Right cardiac atrium (tissue), 5 donors: Measurements from ENCODE around the gene SEMA3C. TPM values are rescaled to one million over a fixed set of nuclear protein-coding genes. Genes with fewer than 3 reads are reported as not detected.

Source experiments
- ATAC-seq, 2 donors: fragments of 200-7000 bp; cut with Tn5 transposase; one replicate each; pipeline versions ENCODE4 v1.8.0 to v1.9.1; 2020; ENCODE audit warnings: moderate library complexity in 2 of 2, mild to moderate bottlenecking in 1 of 2
- DNase-seq, 3 donors: peaks; one replicate each; pipeline ENCODE4 v3.0.0-alpha.2; 2020
- H3K27ac ChIP-seq: one replicate; pipeline ENCODE4 v1.5.1; 2013; ENCODE audit warnings: mild to moderate bottlenecking, low read length, control low read depth, moderate library complexity
- H3K27me3 ChIP-seq: one replicate; pipeline ENCODE4 v1.6.1; 2013; ENCODE audit not compliant: control insufficient read depth, insufficient read depth
- H3K4me1 ChIP-seq: one replicate; pipeline ENCODE4 v1.6.1; 2013; ENCODE audit warnings: low read length; ENCODE audit not compliant: control insufficient read depth, insufficient read depth
- H3K4me3 ChIP-seq: one replicate; pipeline ENCODE4 v1.5.1; 2013; ENCODE audit warnings: low read length, control low read depth
- H3K9me3 ChIP-seq: one replicate; pipeline ENCODE4 v1.6.1; 2013; ENCODE audit warnings: low read length; ENCODE audit not compliant: control insufficient read depth
- WGBS: extraction: QIAGEN DNeasy Blood & Tissue Kit; methylation state at CpG from one replicate; pipeline ENCODE4 v1.1.7; 2013; 5-methylcytosine and 5-hydroxymethylcytosine counted together
- intact Hi-C, 4 donors: fragments of 100-400 bp; cut with DNase I; formaldehyde crosslinking; loops; one replicate each; pipeline versions ENCODE4 v1.11.0 to v1.14.0; 2022 to 2023
- polyA plus RNA-seq: library from polyadenylated mRNA; stranded (reverse); fragments of 200-250 nt; gene quantifications from one replicate; pipeline ENCODE4 v1.2.3, GENCODE V29; 2013
- total RNA-seq, 4 donors: library from RNA; stranded (reverse); fragmentation: NEBNext Ultra II Directional; extraction: Animal tissue kit (Norgen Biotek cat#: 25700); gene quantifications; one replicate each; pipeline ENCODE4 v1.2.1, GENCODE V29; 2021
- donor health status: healthy with polysubstance abuse.
- donor health status: DM: no; HTN: yes; CAD: no.
- donor health status: DM: no; HTN: no; CAD: no.
- donor health status: DM: no; HTN: yes; CAD: no; lungs with severe emphysema.
- donor health status: DM: yes; HTN: yes; CAD: no.

The SEMA3C gene
- total and polyA plus RNA-seq, 5 donors, result 10.1 to 42.3 (median 40.0) TPM

- DNase-seq (no peak), ATAC-seq (no peak)
- no peaks in the 10 kb centered on the region for H3K4me1 ChIP-seq
- H3K27ac ChIP-seq, result no peak overlapping the region
- H3K4me3 ChIP-seq, result no peak overlapping the region
- no peaks in the 10 kb centered on the region for H3K9me3 ChIP-seq
- 67% methylated on average over 3 of the region's 3 CpGs for WGBS
- H3K27me3 ChIP-seq, result no peaks in the 10 kb centered on the region
- intact Hi-C loops, result no loop called here
These were observed 88.1 kb downstream of the SEMA3C start for GRCh38 chr7:80830584-80831285.

GRCh38 chr7:80830010-80830409 is 88.8 kb downstream of the SEMA3C start:
- H3K4me3 ChIP-seq, result no peak overlapping the region
- ATAC-seq (no peak), DNase-seq (no peak)
- no peaks in the 10 kb centered on the region for H3K27me3 ChIP-seq
- intact Hi-C loops, result no loop called here
- no peaks in the 10 kb centered on the region for H3K4me1 ChIP-seq
- no peaks in the 10 kb centered on the region for H3K9me3 ChIP-seq
- 65% methylated on average over 1 of the region's 1 CpG for whole genome bisulfite sequencing
- no peak overlapping the region for H3K27ac ChIP-seq

DNA sequence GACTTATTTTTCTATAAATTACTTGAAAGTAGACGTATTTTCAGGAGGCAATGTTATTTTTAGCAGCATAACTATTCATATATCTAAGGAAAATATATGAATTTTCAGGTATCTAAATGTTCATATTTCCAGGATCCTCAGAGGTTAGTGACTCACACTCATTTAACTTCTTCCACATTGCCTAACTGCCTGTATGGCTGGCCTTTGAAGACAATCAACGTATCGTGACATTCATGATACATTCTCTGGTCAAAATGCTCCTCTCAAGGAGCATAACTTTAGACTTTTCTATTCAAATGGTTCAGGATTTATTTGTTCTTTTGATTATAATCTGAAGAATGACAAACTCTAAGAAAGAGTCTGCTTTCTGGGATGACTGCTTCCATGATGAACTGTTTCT is 89.3 kb downstream of the SEMA3C start:
- 87% methylated on average over 3 of the region's 3 CpGs for WGBS
- Histone ChIP-seq H3K27ac (no peak overlapping the region), H3K9me3 (no peaks in the 10 kb centered on the region), H3K27me3 (no peaks in the 10 kb centered on the region), H3K4me1 (no peaks in the 10 kb centered on the region), H3K4me3 (no peak overlapping the region)
- no peak for ATAC-seq
- intact Hi-C loops, result no loop called here
- DNase-seq, result no peak

DNA sequence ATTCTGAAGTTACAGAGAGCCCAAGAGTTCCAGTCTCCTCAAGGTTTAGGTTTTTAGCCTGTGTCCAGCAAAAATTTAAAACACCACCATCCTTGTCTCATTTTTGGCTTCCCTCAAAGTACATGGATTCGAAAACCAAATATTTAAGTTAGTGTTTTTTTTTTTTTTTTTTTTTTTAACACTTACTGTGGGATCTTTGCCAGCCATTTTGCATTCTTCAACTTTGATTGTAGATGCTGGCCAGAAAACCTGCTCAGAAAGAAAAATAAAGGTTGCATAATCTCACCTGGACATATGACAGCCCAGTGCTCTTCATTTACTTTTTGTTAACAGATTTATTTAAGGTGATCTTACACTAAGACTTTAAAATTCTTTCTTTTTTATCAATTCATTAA is 91.6 kb downstream of the SEMA3C start:
- intact Hi-C loops, result no loop called here
- H3K4me1 ChIP-seq, result no peaks in the 10 kb centered on the region
- no peak for ATAC-seq
- no peak overlapping the region for H3K27ac ChIP-seq
- WGBS, result 29% methylated on average over 1 of the region's 1 CpG
- no peaks in the 10 kb centered on the region for H3K9me3 ChIP-seq
- no peaks in the 10 kb centered on the region for H3K27me3 ChIP-seq
- H3K4me3 ChIP-seq, result no peak overlapping the region
- DNase-seq, result no peak

DNA sequence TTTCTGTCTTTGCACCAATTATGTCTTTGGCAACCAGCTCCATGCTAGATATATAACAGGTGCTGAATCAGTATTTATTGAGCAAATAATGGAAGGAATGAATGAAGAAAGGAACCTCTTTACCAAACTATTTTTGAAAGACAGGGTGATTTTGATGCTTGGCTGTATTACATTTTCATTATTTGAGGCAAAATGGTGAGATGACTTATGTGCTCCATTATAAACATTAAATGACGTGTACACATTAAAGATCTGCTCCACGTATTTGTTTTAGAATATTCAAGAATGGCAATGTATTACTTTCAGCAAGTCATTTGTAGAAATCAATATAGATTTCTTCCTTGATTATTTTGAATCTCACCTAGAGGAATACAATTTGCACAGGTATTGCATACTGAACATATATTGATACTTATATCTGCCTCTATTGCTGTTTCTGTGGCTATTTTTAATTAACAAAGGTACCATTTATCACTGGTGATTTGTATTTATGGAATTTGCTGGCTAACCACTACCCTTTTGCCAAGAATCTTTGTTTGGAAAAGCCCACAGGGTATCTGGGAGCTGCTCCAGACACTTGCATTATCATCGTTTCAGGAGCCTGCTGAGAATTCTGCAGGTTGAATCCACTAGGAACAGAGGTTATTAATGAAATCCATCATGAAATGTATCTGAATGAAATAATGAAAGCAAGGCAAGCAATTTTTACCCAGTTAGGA is 92.2 kb downstream of the SEMA3C start:
- Histone ChIP-seq H3K4me3 (no peak overlapping the region), H3K4me1 (no peaks in the 10 kb centered on the region), H3K27me3 (no peaks in the 10 kb centered on the region), H3K27ac (no peak overlapping the region), H3K9me3 (no peaks in the 10 kb centered on the region)
- no peak for DNase-seq
- intact Hi-C loops, result no loop called here
- no peak for ATAC-seq
- 64% methylated on average over 3 of the region's 3 CpGs for WGBS

DNA sequence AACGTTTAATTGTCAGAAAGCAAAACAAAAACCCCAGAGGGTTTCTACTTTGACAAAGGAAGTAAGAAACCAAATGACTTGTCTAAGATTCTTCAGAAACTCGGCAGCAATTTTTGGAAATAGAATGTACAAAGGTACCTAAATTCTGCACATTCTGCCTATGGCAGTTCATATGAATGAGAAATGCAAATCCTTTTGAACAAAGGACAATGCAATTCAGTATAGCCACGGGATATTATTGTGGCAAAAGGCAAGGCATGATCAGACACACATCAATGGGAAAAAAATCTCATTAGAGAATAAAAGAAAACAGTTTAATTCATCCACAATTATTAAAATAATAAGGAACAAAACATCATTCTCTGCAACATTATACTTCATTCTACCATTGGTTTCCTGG is 93.4 kb downstream of the SEMA3C start:
- H3K4me3 ChIP-seq, result no peak overlapping the region
- no peaks in the 10 kb centered on the region for H3K27me3 ChIP-seq
- H3K27ac ChIP-seq, result no peak overlapping the region
- intact Hi-C loops, result no loop called here
- DNase-seq (no peak), ATAC-seq (no peak)
- 58% methylated on average over 3 of the region's 3 CpGs for WGBS
- no peaks in the 10 kb centered on the region for H3K9me3 ChIP-seq
- no peaks in the 10 kb centered on the region for H3K4me1 ChIP-seq

GRCh38 chr7:80824253-80824652 is 94.6 kb downstream of the SEMA3C start:
- DNase-seq (no peak), ATAC-seq (no peak)
- no peaks in the 10 kb centered on the region for H3K4me1 ChIP-seq
- WGBS, result 46% methylated on average over 5 of the region's 5 CpGs
- H3K9me3 ChIP-seq, result no peaks in the 10 kb centered on the region
- no peak overlapping the region for H3K27ac ChIP-seq
- H3K27me3 ChIP-seq, result no peaks in the 10 kb centered on the region
- intact Hi-C loops, result no loop called here
- H3K4me3 ChIP-seq, result no peak overlapping the region

DNA sequence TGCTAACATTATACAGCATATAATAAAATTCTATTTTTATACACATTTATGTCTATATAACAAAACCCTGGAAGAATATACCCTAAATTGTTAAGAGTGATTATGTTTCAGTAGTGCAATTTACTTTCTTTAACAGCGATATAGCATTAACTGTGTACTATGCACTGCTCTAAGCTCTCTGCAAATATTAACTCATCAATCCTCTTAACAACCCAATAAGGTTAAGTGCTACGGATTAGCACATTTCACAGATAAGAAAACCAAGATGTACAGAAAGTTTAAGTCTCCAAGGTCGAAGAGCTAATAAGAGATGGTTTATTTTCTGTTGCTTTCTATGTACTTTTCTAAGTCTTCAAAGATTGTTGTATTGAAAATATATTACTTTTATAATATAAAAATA is 95.8 kb downstream of the SEMA3C start:
- intact Hi-C loops, result no loop called here
- no peaks in the 10 kb centered on the region for H3K4me1 ChIP-seq
- no peak for ATAC-seq

DNA sequence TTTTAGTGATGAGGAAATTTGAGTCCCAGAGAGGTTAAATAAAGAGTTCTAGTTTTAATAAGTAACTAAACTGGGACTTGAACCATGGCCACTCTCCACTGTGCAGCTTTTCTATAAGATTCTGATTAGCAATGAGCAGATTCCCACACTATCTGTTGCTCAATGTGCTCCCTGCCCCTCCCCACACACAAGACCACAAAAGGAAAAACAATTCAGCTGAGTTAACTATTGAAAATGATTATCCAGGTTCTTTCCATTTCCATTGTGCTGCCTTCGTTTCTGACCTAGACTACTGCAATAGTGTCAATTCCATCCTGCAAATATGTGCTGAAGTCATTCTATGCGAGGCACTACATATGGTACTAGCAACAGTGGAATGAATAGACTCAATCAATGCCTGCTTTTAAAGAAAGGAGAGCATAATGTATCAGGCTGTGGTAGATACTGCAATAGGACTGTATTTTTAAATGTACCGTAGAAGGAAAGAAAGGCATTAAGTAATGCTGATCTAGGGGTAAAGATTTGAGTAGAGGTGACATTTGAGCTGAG is 97.0 kb downstream of the SEMA3C start:
- ATAC-seq, result no peak
- Histone ChIP-seq H3K4me1 (no peaks in the 10 kb centered on the region), H3K27ac (no peak overlapping the region), H3K4me3 (no peak overlapping the region), H3K9me3 (no peaks in the 10 kb centered on the region), H3K27me3 (no peaks in the 10 kb centered on the region)
- no peak for DNase-seq
- intact Hi-C loops, result no loop called here
- 70% methylated on average over 3 of the region's 3 CpGs for WGBS

More for the DNA sequence above, 95.8 kb downstream of the SEMA3C start:
- no peak for DNase-seq
- Histone ChIP-seq H3K27me3 (no peaks in the 10 kb centered on the region), H3K27ac (no peak overlapping the region), H3K9me3 (no peaks in the 10 kb centered on the region), H3K4me3 (no peak overlapping the region)
- WGBS, result 90% methylated on average over 3 of the region's 3 CpGs

DNA sequence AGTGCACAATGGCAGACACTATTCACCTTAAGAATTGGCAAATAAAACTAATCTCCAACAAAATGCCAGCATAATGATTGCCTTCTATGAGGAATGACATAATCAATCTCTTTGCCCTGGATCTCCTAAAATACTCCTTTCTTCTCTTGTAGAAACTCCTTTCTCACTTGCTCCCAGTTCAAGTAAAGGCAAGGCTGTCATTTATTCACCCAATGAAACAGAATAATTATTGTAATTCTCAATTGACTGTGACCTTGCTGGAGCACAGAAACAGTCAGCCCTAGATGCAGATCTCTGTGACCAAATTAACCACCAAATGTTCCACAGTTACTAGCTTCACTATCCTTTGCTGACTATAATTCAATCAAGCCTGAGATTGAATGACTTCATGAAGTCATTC is 99.3 kb downstream of the SEMA3C start:
- Histone ChIP-seq H3K4me3 (no peak overlapping the region), H3K27me3 (no peaks in the 10 kb centered on the region)

GRCh38 chr7:80818181-80818580 is 100.7 kb downstream of the SEMA3C start:
- WGBS, result 90% methylated on average over 5 of the region's 5 CpGs

More for the DNA sequence above, 99.3 kb downstream of the SEMA3C start:
- DNase-seq (no peak), ATAC-seq (no peak)
- H3K27ac ChIP-seq, result no peak overlapping the region
- no peaks in the 10 kb centered on the region for H3K4me1 ChIP-seq
- H3K9me3 ChIP-seq, result no peaks in the 10 kb centered on the region
- intact Hi-C loops, result no loop called here

More at GRCh38 chr7:80818181-80818580, 100.7 kb downstream of the SEMA3C start:
- DNase-seq, result no peak
- H3K9me3 ChIP-seq, result no peaks in the 10 kb centered on the region
- H3K4me1 ChIP-seq, result no peaks in the 10 kb centered on the region
- H3K4me3 ChIP-seq, result no peak overlapping the region
- intact Hi-C loops, result no loop called here
- H3K27me3 ChIP-seq, result no peaks in the 10 kb centered on the region
- H3K27ac ChIP-seq, result no peak overlapping the region
- no peak for ATAC-seq
